ENCODE measurements around the gene SLC39A7.

DNA sequence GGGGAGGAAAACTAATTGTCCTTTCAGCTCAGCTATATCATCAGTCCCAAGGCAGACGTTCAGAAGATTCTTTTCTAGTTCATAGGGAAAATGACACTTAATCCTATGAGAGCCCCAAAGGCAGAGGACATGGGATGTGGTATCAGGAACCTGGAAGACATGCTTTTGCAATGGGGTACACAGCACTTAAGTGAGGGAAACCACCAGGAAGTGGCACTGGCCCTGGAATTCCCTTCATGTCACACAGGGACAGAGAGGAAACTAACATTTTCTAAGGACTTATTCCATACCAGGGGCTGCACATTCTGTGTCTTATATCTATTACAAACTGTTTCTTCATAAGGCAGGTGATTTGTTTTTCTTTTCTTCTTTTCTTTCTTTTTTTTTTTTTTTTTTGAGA is 42.8 kb downstream of the SLC39A7 start:
- TF ChIP-seq FOXA1 (IDR thresholded peaks at IDR 0.05) = no peak
- TF ChIP-seq, protein P1, sequence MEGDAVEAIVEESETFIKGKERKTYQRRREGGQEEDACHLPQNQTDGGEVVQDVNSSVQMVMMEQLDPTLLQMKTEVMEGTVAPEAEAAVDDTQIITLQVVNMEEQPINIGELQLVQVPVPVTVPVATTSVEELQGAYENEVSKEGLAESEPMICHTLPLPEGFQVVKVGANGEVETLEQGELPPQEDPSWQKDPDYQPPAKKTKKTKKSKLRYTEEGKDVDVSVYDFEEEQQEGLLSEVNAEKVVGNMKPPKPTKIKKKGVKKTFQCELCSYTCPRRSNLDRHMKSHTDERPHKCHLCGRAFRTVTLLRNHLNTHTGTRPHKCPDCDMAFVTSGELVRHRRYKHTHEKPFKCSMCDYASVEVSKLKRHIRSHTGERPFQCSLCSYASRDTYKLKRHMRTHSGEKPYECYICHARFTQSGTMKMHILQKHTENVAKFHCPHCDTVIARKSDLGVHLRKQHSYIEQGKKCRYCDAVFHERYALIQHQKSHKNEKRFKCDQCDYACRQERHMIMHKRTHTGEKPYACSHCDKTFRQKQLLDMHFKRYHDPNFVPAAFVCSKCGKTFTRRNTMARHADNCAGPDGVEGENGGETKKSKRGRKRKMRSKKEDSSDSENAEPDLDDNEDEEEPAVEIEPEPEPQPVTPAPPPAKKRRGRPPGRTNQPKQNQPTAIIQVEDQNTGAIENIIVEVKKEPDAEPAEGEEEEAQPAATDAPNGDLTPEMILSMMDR (IDR thresholded peaks at IDR 0.05; ENCODE audit: low read depth, low read length, missing input control) = no peak
- no peak for TF ChIP-seq YY1 (IDR thresholded peaks at IDR 0.05)
- no peak for TF ChIP-seq SP1 (IDR thresholded peaks at IDR 0.05)
- no peak for TF ChIP-seq RAD21 (IDR thresholded peaks at IDR 0.05)

Measured in liver (tissue), 3 donors.